BLaER1 (cell line): ENCODE data around the gene CEP41.
A peak's percentile ranks its signal among the peaks of the same experiment; 100 is the strongest.

Experiments used
- H3K27ac ChIP-seq: shearing (Covaris generic); formaldehyde crosslinking; 2 replicates; pipeline ENCODE4 v1.8.1; 2022
- H3K27me3 ChIP-seq: shearing (Covaris generic); formaldehyde crosslinking; 2 replicates; pipeline ENCODE4 v1.8.1; 2022
- H3K36me3 ChIP-seq: shearing (Covaris generic); formaldehyde crosslinking; 2 replicates; pipeline ENCODE4 v1.8.1; 2022
- H3K4me1 ChIP-seq: shearing (Covaris generic); formaldehyde crosslinking; 2 replicates; pipeline ENCODE4 v1.8.1; 2022
- H3K4me2 ChIP-seq: shearing (Covaris generic); formaldehyde crosslinking; 2 replicates; pipeline ENCODE4 v1.8.1; 2022
- H3K4me3 ChIP-seq: shearing (Covaris generic); formaldehyde crosslinking; 2 replicates; pipeline ENCODE4 v1.8.1; 2022
- H3K9ac ChIP-seq: shearing (Covaris generic); formaldehyde crosslinking; 2 replicates; pipeline ENCODE4 v1.8.1; 2022
- H3K9me3 ChIP-seq: shearing (Covaris generic); formaldehyde crosslinking; 2 replicates; pipeline ENCODE4 v1.8.1; 2022
- H4K20me1 ChIP-seq: shearing (Covaris generic); formaldehyde crosslinking; 2 replicates; pipeline ENCODE4 v1.8.1; 2022
- Cebpa-rat ChIP-seq: shearing (Covaris generic); IDR thresholded peaks from 2 replicates; pipeline ENCODE4 v1.8.1; 2022

The CEP41 gene

GRCh38 chr7:130423501-130424037 lies 17.2 kb downstream of the CEP41 start:
- H3K9me3 ChIP-seq = no peaks in the 10 kb centered on the region
- no peaks in the 10 kb centered on the region for H3K4me1 ChIP-seq

GRCh38 chr7:130421684-130422083 lies 19.1 kb downstream of the CEP41 start:
- H3K27ac ChIP-seq = no peak overlapping the region
- no peak for TF ChIP-seq Cebpa-rat
- no peak overlapping the region for H3K9ac ChIP-seq
- H3K4me1 ChIP-seq = no peaks in the 10 kb centered on the region; the same call in 1 of the 2 replicates
- no peak overlapping the region for H3K4me3 ChIP-seq
- H3K27me3 ChIP-seq = no peaks in the 10 kb centered on the region
- H3K36me3 ChIP-seq = peaks cover 51% of the 10 kb centered on the region
- no peaks in the 10 kb centered on the region for H4K20me1 ChIP-seq
- no peak overlapping the region for H3K4me2 ChIP-seq
- H3K9me3 ChIP-seq = no peaks in the 10 kb centered on the region

More at GRCh38 chr7:130423501-130424037, 17.2 kb downstream of the CEP41 start:
- no peak for TF ChIP-seq Cebpa-rat
- peaks cover 59% of the 10 kb centered on the region for H3K36me3 ChIP-seq
- no peak overlapping the region for H3K4me2 ChIP-seq
- H3K27ac ChIP-seq = no peak overlapping the region
- H3K4me3 ChIP-seq = no peak overlapping the region
- no peaks in the 10 kb centered on the region for H3K27me3 ChIP-seq
- H3K9ac ChIP-seq = no peak overlapping the region
- no peaks in the 10 kb centered on the region for H4K20me1 ChIP-seq

GRCh38 chr7:130420943-130421578 lies 19.8 kb downstream of the CEP41 start:
- Histone ChIP-seq H3K27ac (no peak overlapping the region), H3K27me3 (no peaks in the 10 kb centered on the region), H3K9ac (no peak overlapping the region), H3K36me3 (peaks cover 53% of the 10 kb centered on the region), H3K9me3 (no peaks in the 10 kb centered on the region), H3K4me1 (no peaks in the 10 kb centered on the region; the same call in 1 of the 2 replicates), H4K20me1 (no peaks in the 10 kb centered on the region), H3K4me3 (no peak overlapping the region), H3K4me2 (no peak overlapping the region)
- no peak for TF ChIP-seq Cebpa-rat

DNA sequence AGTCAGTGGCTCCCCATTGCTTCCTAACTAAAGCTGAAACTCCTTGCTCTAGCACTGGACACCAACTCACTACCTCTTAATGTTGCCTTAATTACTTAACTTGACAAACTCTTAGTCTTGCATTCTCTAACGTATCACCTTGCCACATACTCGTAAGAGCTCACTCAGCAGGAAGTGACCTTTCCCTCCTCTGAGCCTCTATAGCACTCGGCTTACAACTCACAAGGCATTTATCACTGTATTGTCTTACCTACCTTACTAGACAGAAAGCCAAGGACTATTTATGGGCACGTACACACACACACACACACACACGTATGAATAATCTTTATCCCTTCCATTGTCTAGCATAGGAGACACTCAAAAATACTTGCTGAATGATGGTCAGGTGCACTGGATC lies 21.2 kb downstream of the CEP41 start:
- Histone ChIP-seq H4K20me1 (no peaks in the 10 kb centered on the region), H3K27me3 (no peaks in the 10 kb centered on the region), H3K4me1 (peaks cover 8% of the 10 kb centered on the region), H3K4me3 (no peak overlapping the region), H3K4me2 (no peak overlapping the region), H3K36me3 (peaks cover 49% of the 10 kb centered on the region), H3K27ac (no peak overlapping the region), H3K9ac (no peak overlapping the region), H3K9me3 (no peaks in the 10 kb centered on the region)
- TF ChIP-seq Cebpa-rat = no peak

DNA sequence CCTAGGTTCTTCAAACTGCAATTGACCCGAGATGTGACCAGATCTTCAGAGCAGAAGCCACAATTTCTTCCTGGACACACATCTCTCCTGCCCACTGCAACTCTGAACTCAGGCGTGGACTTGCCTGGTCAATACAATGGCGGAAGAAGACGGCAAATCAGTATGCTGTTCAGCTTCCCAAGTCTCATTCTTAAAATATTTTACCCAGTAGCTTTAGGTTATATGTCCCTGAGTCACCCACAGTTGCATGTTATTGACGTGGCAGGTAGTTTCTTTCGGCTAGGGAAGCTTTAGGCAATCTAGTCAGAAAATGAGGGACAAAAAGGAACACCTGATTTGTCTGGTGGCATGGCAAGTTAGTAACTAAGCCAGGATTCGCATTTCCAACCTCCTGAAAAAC lies 22.5 kb downstream of the CEP41 start:
- H3K4me3 ChIP-seq = no peak overlapping the region
- no peaks in the 10 kb centered on the region for H3K27me3 ChIP-seq
- H3K4me2 ChIP-seq = no peak overlapping the region
- TF ChIP-seq Cebpa-rat = no peak
- H3K27ac ChIP-seq = no peak overlapping the region
- no peak overlapping the region for H3K9ac ChIP-seq
- no peaks in the 10 kb centered on the region for H4K20me1 ChIP-seq
- no peaks in the 10 kb centered on the region for H3K9me3 ChIP-seq
- H3K36me3 ChIP-seq = peaks cover 45% of the 10 kb centered on the region
- peaks cover 8% of the 10 kb centered on the region for H3K4me1 ChIP-seq

GRCh38 chr7:130417213-130417612 lies 23.6 kb downstream of the CEP41 start:
- H3K27me3 ChIP-seq = no peaks in the 10 kb centered on the region
- no peak for TF ChIP-seq Cebpa-rat
- H3K36me3 ChIP-seq = peaks cover 44% of the 10 kb centered on the region
- H3K9ac ChIP-seq = no peak overlapping the region
- H3K27ac ChIP-seq = no peak overlapping the region
- no peaks in the 10 kb centered on the region for H3K9me3 ChIP-seq
- H3K4me3 ChIP-seq = no peak overlapping the region
- peaks cover 8% of the 10 kb centered on the region for H3K4me1 ChIP-seq
- H4K20me1 ChIP-seq = no peaks in the 10 kb centered on the region
- H3K4me2 ChIP-seq = no peak overlapping the region

DNA sequence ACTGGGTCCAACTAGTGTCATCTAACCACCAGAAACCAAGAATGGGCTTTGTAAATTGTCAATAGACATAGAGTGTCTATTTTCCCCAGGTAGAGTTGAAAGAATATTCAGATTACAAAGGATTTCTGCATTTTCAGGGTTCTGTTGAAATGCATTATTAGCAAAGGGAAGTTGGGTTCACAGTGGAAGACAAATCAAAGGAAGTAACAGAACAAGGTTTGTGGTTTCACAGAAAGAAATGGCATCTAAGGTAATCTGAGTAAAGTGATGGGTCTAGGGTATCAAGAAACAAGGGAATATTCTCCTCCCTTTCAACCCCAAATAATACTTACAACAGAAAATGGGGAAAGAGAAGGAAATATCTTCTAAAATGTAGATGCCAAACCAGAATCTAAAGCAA lies 25.8 kb downstream of the CEP41 start:
- no peak for TF ChIP-seq Cebpa-rat
- Histone ChIP-seq H3K27me3 (no peaks in the 10 kb centered on the region), H4K20me1 (no peaks in the 10 kb centered on the region), H3K27ac (no peak overlapping the region), H3K9ac (no peak overlapping the region), H3K4me3 (no peak overlapping the region), H3K4me2 (0 out of 2 replicates have a peak overlapping the region, but pooled peaks have one; percentile 0), H3K4me1 (peaks cover 8% of the 10 kb centered on the region), H3K9me3 (no peaks in the 10 kb centered on the region), H3K36me3 (peaks cover 36% of the 10 kb centered on the region)

GRCh38 chr7:130413201-130413600 lies 27.6 kb downstream of the CEP41 start:
- no peak overlapping the region for H3K27ac ChIP-seq
- no peak overlapping the region for H3K4me3 ChIP-seq
- H3K4me1 ChIP-seq = peaks cover 8% of the 10 kb centered on the region
- H3K9me3 ChIP-seq = no peaks in the 10 kb centered on the region
- no peak for TF ChIP-seq Cebpa-rat
- H4K20me1 ChIP-seq = no peaks in the 10 kb centered on the region
- peaks cover 38% of the 10 kb centered on the region for H3K36me3 ChIP-seq
- no peak overlapping the region for H3K9ac ChIP-seq
- H3K27me3 ChIP-seq = no peaks in the 10 kb centered on the region
- H3K4me2 ChIP-seq = no peak overlapping the region

DNA sequence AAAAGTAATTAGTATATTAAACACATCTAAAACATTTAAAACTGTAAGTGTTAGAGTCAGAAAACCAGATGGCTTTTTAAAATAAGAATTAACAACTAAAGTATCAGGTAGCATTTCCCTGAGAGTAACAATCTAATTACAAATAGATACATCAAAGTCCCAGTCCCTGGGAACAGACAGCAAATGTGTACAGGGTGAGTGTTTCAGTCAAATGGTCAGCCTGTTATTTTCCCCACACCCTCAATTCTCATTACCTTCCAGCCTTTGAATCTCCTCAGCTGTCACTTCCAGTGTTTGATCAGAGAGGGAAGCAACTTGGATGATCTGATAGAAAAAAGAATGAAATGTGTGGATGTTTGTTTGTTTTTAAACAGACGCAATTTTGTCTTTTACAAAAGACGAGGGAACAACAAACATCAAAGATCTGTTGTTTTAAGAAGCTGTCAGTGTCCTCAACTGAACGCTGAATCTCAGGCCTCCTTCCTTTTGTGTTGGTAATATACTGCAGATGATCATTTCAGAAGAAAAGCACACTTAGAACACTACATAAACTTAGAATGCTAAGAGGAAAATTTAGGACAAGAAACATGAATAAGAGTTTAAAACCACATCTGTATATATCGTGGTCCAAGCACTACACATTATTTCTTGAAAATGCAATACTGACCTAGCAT lies 29.8 kb downstream of the CEP41 start:
- Histone ChIP-seq H3K27ac (no peak overlapping the region), H3K4me1 (peaks cover 8% of the 10 kb centered on the region), H3K9ac (no peak overlapping the region), H3K9me3 (no peaks in the 10 kb centered on the region), H3K4me3 (no peak overlapping the region), H3K4me2 (no peak overlapping the region), H3K36me3 (peaks cover 32% of the 10 kb centered on the region), H3K27me3 (no peaks in the 10 kb centered on the region), H4K20me1 (no peaks in the 10 kb centered on the region)
- no peak for TF ChIP-seq Cebpa-rat

DNA sequence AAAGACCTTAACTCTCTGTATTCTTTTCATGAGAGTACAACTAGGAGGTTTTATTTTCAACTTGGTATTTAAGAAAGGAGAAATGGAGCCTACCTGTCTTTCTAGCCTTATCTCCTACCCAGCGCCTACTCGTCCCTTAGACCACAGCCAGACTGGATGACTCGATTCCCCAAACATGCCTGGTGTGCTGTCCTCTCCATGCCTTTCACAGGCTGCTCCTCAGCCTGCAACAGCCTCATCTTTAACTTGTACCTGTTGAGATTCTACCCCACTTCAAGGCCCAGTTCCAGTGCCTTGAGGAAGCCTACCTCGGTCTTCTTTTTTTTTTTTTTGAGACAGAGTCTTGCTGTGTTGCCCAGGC lies 31.1 kb downstream of the CEP41 start:
- Histone ChIP-seq H3K36me3 (peaks cover 26% of the 10 kb centered on the region), H3K27ac (no peak overlapping the region), H4K20me1 (no peaks in the 10 kb centered on the region), H3K4me1 (peaks cover under 1% of the 10 kb centered on the region), H3K4me2 (no peak overlapping the region), H3K9me3 (no peaks in the 10 kb centered on the region), H3K27me3 (no peaks in the 10 kb centered on the region), H3K9ac (no peak overlapping the region), H3K4me3 (no peak overlapping the region)
- TF ChIP-seq Cebpa-rat = no peak
